OCI-LY7 (cell line): ENCODE data around the gene FBXL17. TPM values are rescaled to one million over a fixed set of nuclear protein-coding genes. Genes with fewer than 3 reads are reported as not detected.

Experiments
- BruUV-seq: library from RNA; stranded (reverse); fragments of 400-500 nt; replicated peaks from 2 replicates; lab custom pipeline; 2021; lab: Mats Ljungman, UMichigan
- CTCF ChIA-PET: fragments of 300-600 bp; sonication (Branson Sonifier 250); formaldehyde crosslinking; loops from one replicate; lab custom pipeline; 2022; ENCODE audit warnings: antibody characterized with exemption; ENCODE audit not compliant: unreplicated experiment; lab: Charles Lee
- POLR2A ChIA-PET: fragments of 300-600 bp; sonication (Branson Sonifier 250); formaldehyde crosslinking; loops from one replicate; lab custom pipeline; 2022; ENCODE audit warnings: antibody characterized with exemption; lab: Charles Lee
- DNase-seq: peaks from one replicate; pipeline ENCODE4 v3.0.0-alpha.2; 2015; ENCODE audit warnings: low spot score
- H2AFZ ChIP-seq: fragments of 200-600 bp; sonication (generic), shearing (Covaris generic); 2 replicates; pipeline ENCODE4 v1.6.1; 2014; ENCODE audit warnings: mild to moderate bottlenecking, antibody characterized with exemption, low read length, moderate library complexity
- H3K27ac ChIP-seq: fragments of 200-600 bp; sonication (generic); 2 replicates; pipeline ENCODE4 v1.5.1; 2014; ENCODE audit warnings: mixed run types, low read depth, mild to moderate bottlenecking, moderate library complexity, low read length, inconsistent platforms; ENCODE audit not compliant: poor library complexity, severe bottlenecking
- H3K36me3 ChIP-seq: fragments of 200-600 bp; sonication (generic); 2 replicates; pipeline ENCODE4 v1.6.1; 2014; ENCODE audit warnings: mild to moderate bottlenecking, antibody characterized with exemption, low read length, moderate library complexity, mixed read lengths; ENCODE audit not compliant: insufficient read depth
- H3K4me1 ChIP-seq: fragments of 200-600 bp; sonication (generic); 2 replicates; pipeline ENCODE4 v1.5.1; 2014; ENCODE audit warnings: mild to moderate bottlenecking, low read length; ENCODE audit not compliant: insufficient read depth, poor library complexity, severe bottlenecking
- H3K4me2 ChIP-seq: fragments of 200-600 bp; sonication (generic); 2 replicates; pipeline ENCODE4 v1.6.1; 2014; ENCODE audit warnings: mild to moderate bottlenecking, low read length
- H3K4me3 ChIP-seq: fragments of 200-600 bp; sonication (generic); 2 replicates; pipeline ENCODE4 v1.5.1; 2014; ENCODE audit warnings: mild to moderate bottlenecking, low read depth, low read length; ENCODE audit not compliant: poor library complexity, severe bottlenecking
- H3K79me2 ChIP-seq: fragments of 200-600 bp; sonication (generic); 2 replicates; pipeline ENCODE4 v1.6.1; 2016; ENCODE audit warnings: low read depth, mild to moderate bottlenecking, low read length, moderate library complexity, mixed read lengths; ENCODE audit not compliant: insufficient read depth
- H3K9me2 ChIP-seq: fragments of 200-600 bp; sonication (generic); 2 replicates; pipeline ENCODE4 v1.6.1; 2016; ENCODE audit warnings: mild to moderate bottlenecking, low read length, mixed read lengths; ENCODE audit not compliant: insufficient read depth
- H3K9me3 ChIP-seq: fragments of 200-600 bp; sonication (generic); 2 replicates; pipeline ENCODE4 v1.6.1; 2014; ENCODE audit warnings: mild to moderate bottlenecking, mixed run types, low read length, mixed read lengths
- H4K20me1 ChIP-seq: fragments of 200-600 bp; sonication (generic); 2 replicates; pipeline ENCODE4 v1.6.1; 2014; ENCODE audit warnings: mild to moderate bottlenecking, antibody characterized with exemption, low read length, moderate library complexity, mixed read lengths; ENCODE audit not compliant: insufficient read depth
- CTCF ChIP-seq: fragments of 200-600 bp; sonication (generic); conservative IDR thresholded peaks from 2 replicates; pipeline ENCODE4 v1.5.1; 2014; ENCODE audit warnings: mild to moderate bottlenecking, antibody characterized with exemption, low read length, moderate library complexity, mixed read lengths
- EZH2phosphoT487 ChIP-seq: fragments of 200-600 bp; sonication (generic); IDR thresholded peaks from 2 replicates; pipeline ENCODE4 v1.6.1; 2018; ENCODE audit warnings: low read depth, borderline replicate concordance, mild to moderate bottlenecking, mixed run types, antibody characterized with exemption, low read length, moderate library complexity, mixed read lengths
- intact Hi-C: fragments of 100-400 bp; cut with micrococcal nuclease; formaldehyde crosslinking; loops from one replicate; pipeline ENCODE4 v1.10.0; 2022; ENCODE audit not compliant: unreplicated experiment
- total RNA-seq, 2 experiments: library from RNA; depleted of rRNA in 1 of 2; stranded (reverse); fragments of >200 nt in 1 of 2; shearing (Covaris generic) in 1 of 2; gene quantifications; 2 replicates each; pipeline ENCODE4 v1.2.3, GENCODE V29; 2014 to 2022

The FBXL17 gene
- total RNA-seq, 2 experiments from 2014 or later: 10.2 to 21.6 TPM

- no peaks in the 10 kb centered on the region for H3K9me2 ChIP-seq
- no peak overlapping the region for H2AFZ ChIP-seq
- no peak overlapping the region for H3K4me3 ChIP-seq
- H4K20me1 ChIP-seq: no peaks in the 10 kb centered on the region
- H3K4me1 ChIP-seq: peaks cover 13% of the 10 kb centered on the region
- no peaks in the 10 kb centered on the region for H3K9me3 ChIP-seq
- CTCF ChIA-PET: no interaction called here
- no peak for DNase-seq
- H3K79me2 ChIP-seq: no peaks in the 10 kb centered on the region
- BruUV-seq: no TSS peak
- H3K4me2 ChIP-seq: no peak overlapping the region
- H3K27ac ChIP-seq: no peak overlapping the region
- POLR2A ChIA-PET: no interaction called here
- intact Hi-C loops: loop anchor here (10.0 kb wide), 2 partner anchors 357 to 1307 kb away; partner anchors contain the start of gene FER
- TF ChIP-seq CTCF (no peak), EZH2phosphoT487 (no peak)
- no peaks in the 10 kb centered on the region for H3K36me3 ChIP-seq
Measured at GRCh38 chr5:108387758-108388157, 5.9 kb upstream of the FBXL17 start.

GRCh38 chr5:108386345-108387061, 4.6 kb upstream of the FBXL17 start:
- H3K27ac ChIP-seq: no peak overlapping the region
- no peaks in the 10 kb centered on the region for H4K20me1 ChIP-seq
- no peaks in the 10 kb centered on the region for H3K79me2 ChIP-seq
- peaks cover 18% of the 10 kb centered on the region for H3K4me1 ChIP-seq
- H3K4me3 ChIP-seq: no peak overlapping the region
- TF ChIP-seq CTCF (no peak), EZH2phosphoT487 (no peak)
- no peaks in the 10 kb centered on the region for H3K9me3 ChIP-seq
- no peak overlapping the region for H3K4me2 ChIP-seq
- intact Hi-C loops: loop anchor here (10.0 kb wide), 2 partner anchors 358 to 1308 kb away; partner anchors contain the start of gene FER
- no TSS peak for BruUV-seq
- no peaks in the 10 kb centered on the region for H3K36me3 ChIP-seq
- no peak for DNase-seq
- ChIA-PET POLR2A (interaction anchor here (0.6 to 1.1 kb wide), 2 partner anchors 74 to 104 kb away, joined by 3 read pairs; no protein-coding TSS in a partner anchor), CTCF (no interaction called here)
- no peak overlapping the region for H2AFZ ChIP-seq
- no peaks in the 10 kb centered on the region for H3K9me2 ChIP-seq

DNA sequence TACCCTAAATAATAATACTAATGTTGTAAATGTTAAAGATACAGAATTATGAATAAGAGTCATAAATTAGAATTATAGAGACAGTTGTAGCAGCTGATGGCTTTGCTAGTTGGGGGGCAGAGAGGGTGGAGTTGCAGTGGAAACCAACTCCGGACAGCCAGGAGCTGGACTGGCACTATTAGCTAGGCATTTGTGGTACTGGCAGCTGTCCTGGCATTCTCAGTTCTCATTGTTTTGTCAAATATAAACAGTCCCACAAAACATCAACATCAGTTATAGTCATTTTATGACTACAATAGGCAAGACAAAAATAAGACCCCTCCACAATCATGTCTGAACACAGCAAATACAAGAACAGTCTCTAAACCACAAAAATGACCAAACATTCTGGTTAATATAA, 2.8 kb upstream of the FBXL17 start:
- H2AFZ ChIP-seq: no peak overlapping the region
- H3K9me3 ChIP-seq: no peaks in the 10 kb centered on the region
- DNase-seq: no peak
- no peaks in the 10 kb centered on the region for H3K36me3 ChIP-seq
- no peak overlapping the region for H3K27ac ChIP-seq
- CTCF ChIA-PET: no interaction called here
- no TSS peak for BruUV-seq
- intact Hi-C loops: loop anchor here (5.0 to 10.0 kb wide), 4 partner anchors 360 to 1310 kb away; partner anchors contain the start of gene FER
- H3K4me2 ChIP-seq: no peak overlapping the region
- POLR2A ChIA-PET: no interaction called here
- H3K4me1 ChIP-seq: peaks cover 19% of the 10 kb centered on the region
- peaks cover 7% of the 10 kb centered on the region; the same call in 1 of the 2 replicates for H3K79me2 ChIP-seq
- H3K4me3 ChIP-seq: no peak overlapping the region
- H4K20me1 ChIP-seq: no peaks in the 10 kb centered on the region
- TF ChIP-seq CTCF (no peak), EZH2phosphoT487 (no peak)
- no peaks in the 10 kb centered on the region for H3K9me2 ChIP-seq
